COLO829 (cell line): ENCODE measurements around the gene WBP1.
"Not testable (repeated sequence)": the region's sequence is repeated elsewhere in the genome, so short reads cannot be mapped to it uniquely, and the experiment has no call there.

Source experiments
- DNase-seq: peaks from one replicate; pipeline ENCODE4 v3.0.0; 2012; ENCODE audit warnings: low spot score

WBP1 gene

DNA sequence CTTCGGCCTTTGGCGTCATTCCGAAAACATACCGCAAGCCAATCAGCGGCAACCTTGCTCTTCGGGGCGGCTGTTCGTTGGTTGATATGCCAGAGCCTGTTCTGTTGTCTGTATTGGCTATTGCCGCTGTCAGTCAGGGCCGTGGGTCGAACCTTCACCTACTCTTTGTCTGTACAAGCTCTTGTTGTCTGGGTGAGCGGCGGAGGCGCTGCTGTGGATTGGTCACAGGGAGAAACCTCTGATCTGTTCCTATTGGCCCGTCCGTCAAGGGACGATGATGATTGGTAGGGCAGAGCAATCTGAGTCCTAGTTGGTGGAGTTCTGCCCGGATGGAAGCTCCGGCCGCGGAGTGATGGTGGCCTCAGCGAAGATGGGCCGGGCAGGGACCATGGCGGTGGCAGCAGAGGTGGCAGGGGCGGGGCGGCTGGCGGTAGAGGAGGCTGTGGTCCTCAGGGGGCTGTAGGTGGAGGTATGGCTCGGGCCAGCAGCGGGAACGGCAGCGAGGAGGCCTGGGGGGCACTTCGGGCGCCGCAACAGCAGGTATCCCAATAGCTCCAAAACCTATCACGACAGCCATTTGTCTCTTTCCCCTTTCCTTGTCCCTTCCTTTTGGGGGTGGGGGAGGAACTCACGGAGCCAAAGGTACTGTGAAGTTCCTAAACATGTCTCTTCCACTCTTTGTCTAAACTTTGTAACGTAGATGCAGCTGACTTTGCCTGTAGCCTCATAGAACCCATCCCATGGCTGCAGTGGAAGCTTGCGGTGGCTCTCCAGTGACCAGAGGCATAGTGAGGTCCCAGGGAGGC is at the start of gene WBP1:
WBP1 (plus strand) TSS at position 307 of the 806 bp plus-strand sequence; CDS start at position 472, 165 bp downstream.
- peak; percentile 95 for DNase-seq

DNA sequence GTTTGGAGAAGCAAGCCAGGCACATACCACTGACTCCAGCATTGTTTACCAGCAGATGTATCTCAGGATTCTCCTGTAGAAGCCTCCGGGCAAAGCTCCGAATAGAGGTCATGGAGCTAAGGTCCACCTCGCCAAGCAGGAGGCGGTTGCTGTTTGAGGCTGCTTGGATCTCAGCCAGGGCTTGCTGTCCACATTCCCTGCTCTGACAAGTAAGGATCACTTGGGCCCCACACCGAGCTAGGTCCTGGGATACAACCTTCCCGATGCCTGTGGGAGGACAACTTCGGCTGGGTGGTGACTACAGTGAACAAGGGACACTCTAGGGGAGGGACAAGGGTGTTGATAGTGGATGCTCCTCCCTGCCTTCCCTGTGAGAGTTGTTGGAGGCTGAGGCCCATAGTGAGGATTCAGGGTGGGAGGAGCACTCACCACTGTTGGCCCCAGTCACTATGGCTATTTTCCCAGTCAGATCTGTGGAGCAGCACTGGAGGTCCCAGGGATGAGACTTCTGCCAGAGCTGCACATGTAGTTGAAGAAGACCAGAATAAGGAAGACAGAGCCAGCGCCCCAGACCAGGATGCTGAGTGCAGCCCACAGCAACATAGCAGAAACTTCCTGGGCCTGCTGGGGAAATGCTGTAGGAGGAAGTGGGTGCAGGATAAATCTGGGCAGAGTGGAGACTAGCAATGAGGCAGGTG is 45.1 kb upstream of the WBP1 start:
- no peak for DNase-seq

DNA sequence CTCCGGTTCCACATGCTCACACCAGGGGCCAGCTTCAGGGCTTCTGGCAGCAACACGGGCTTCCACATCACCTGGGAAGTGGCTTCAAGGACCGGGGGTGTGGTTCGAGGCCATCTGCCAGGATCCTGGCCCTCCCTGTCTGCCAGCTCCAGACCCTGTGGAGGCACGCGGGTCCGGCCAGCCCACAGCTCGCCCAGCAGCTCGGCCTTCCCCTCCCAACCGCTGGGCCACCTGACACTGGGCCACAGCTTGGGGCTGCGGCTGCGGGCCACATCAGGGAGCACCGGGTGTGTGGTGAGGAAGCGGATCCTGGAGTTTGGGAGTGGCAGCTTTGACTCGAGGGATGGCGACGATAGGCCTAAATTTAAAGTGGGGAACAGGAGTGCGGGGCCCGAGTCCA is 43.8 kb upstream of the WBP1 start:
- no peak for DNase-seq

DNA sequence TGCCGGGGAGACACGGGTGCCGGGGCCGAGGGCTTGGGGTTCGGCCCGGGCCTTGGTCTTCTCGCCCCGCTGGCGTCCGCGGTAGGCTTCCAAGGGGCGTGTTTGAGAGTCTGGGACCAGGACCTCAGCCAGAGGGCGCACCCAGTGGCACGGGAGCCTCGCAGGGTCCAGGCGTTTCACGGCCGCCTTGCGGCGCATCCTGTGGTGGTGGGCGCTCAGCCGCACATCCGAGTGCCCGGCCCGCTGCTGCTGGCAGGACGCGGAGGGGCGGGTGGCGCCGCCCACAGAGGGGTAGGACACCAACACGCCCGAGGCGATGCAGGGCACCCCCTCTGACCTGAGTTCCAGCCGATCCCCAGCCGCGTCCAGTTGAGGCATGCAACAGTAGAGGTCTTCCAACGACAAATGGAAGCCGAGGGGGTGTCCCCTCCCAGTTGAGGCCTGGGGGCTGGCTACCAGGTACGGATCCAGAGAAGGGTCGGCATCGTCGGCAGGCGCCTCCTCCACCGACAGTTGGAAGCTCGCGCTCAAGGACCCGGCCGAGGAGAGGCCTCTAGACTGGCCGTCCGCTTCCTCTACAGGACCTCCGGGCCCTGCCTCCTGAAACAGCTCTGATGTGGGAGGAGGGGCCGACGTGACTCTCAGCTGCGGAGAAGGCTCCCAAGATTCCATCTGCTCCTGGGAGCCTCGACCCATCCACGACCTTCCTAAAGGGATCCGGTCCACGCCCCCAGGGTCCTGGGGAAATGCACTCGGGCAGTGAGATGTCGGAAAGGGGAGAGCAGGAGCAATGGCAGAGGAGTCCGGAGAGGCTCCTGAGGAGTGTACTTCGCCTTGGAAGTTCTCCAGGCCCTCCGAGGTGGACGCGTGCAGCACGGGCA is 43.1 kb upstream of the WBP1 start:
- DNase-seq, result no peak

DNA sequence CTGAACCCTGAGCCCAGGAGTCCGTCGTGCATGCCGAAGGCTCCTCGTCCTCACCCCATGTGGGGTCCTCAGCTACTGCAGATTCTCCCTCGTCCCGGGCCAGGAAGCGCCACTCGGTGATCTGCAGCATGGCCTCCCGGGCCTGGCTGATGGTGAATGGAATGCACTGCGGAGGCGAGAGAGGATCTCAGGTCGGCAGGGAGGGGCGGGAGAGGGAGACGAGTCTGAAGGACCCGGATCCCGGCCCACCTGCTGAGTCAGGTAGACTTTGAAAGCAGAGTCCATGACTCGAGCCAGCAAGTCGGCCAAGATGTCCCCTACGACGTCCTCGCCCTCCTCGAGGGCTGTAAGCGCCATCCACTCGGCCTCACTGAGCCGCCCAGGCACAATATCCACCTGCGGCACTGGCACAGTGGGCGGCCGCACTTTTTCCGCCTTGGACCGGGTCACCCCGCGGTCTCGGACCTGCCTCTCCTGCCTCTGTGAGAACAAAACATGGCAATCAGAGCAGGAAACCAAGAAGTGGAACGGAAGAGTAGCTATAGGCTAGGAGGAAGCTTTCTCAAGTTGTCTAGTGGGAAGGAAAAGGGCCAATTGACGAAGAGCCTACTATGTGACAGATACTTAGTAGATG is 42.4 kb upstream of the WBP1 start:
- DNase-seq, result no peak

DNA sequence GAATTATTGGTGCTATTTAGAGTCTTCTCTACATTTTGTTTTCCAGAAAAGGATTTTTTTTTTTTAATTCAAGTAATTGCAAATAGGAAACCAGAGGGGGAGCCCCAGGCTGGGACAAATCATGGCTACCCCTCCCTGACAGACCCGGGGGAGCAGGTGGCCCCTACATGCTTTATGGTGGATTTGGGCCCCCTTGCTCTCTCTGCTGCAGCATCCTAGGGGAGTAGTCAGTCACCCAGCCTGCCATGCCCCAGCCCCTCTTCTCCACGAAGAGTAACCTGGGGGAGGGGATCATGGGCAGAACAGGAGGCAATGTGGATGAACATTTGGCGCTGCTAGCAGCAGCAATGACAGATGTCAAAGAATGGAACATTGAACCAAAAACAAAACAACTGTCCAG is 41.5 kb upstream of the WBP1 start:
- no peak for DNase-seq

DNA sequence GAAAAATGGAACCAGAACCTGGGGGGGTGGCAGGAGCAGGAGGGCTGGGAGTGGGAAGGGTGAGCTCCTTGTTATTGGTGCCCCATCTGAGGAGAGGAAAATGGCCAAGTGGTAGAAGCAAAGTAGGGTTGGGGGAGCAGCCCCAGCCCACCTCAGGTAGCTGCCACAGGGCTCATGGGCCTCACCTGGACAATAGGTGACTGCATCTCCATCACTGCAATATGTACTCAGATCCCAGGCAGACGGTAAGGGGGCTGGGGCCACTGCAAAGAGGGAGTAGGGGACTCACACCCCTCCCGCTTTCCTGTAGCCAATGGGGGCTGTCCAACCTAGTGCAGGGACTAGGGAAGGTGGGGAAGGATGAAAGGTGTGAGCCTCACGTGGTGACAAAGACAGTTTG is 41.0 kb upstream of the WBP1 start:
- DNase-seq, result no peak

DNA sequence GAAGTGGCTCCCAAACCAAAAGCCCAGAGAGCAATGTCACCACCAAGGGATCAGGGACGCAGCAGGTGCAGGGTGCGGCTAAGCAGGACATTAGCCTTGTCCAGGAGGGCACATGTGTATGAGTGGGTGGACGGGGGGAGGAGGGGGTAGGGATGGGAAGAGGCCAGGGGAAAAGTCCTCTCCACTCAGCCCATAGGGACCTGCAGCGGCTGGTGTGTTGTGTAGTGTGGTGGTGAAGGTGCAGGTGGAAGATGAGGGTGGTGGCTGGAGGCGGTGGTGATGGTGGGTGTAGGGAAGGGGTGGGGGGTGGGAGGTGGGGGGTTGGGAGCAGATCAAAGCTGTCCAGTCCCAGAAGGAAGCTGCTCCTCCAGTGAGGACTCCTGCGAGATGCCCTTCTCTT is 40.5 kb upstream of the WBP1 start:
- no peak for DNase-seq

DNA sequence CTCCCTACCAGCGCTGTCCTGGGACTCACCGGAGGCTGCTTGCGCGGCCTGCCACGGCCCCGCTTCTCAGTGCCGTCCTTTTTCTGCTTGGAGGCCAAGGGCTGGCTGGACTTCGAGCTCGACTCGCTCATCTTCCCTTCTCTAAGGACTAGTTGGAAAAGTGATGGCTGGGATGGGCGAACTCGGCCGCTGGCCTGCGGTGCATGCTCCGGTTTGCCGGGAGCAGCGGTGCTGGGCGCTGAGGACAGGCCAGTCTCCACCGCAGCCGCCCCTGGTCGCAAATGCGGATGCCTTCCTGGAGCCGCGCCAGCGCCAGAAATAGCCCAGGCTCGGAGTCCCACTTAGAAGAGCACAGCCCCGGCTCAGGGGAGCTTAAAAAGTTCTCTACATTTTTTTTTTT is 39.9 kb upstream of the WBP1 start:
- DNase-seq, result no peak

DNA sequence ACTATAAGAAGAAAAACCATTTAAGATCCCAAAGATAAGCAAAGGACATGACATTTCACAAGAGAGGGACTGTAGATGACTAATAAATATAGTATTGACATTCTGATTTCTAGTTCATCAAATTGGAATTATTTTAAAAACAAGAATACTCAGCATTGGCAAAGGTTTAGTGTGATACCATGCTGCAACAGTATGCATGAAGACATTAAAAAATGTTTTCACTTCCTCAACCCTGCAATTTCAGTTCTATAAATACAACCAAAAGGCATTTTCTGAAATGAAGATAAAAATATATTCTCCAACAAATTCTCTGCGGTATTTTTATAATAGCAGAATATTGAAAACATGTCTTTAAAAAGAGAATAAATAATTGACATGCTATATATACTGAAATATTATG is 38.9 kb upstream of the WBP1 start:
- DNase-seq, result no peak

DNA sequence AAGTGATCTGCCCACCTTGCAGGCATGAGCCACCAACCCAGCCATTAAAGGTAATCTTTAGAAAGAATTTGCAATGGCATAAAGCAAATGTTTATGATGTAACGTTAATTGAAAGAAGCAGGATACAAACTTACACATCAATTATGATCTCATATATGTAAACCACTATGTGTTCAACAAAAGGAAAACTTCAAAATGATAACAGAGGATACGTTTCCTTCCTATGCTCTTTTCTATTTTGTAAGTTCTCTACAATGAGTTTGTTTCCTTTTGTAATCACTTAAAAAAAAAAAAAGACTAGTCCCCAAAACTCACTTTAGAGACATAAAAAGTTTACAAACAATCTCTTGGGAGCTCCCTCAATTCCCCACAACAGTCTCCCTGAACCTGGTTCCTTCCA is 38.2 kb upstream of the WBP1 start:
- DNase-seq, result no peak

DNA sequence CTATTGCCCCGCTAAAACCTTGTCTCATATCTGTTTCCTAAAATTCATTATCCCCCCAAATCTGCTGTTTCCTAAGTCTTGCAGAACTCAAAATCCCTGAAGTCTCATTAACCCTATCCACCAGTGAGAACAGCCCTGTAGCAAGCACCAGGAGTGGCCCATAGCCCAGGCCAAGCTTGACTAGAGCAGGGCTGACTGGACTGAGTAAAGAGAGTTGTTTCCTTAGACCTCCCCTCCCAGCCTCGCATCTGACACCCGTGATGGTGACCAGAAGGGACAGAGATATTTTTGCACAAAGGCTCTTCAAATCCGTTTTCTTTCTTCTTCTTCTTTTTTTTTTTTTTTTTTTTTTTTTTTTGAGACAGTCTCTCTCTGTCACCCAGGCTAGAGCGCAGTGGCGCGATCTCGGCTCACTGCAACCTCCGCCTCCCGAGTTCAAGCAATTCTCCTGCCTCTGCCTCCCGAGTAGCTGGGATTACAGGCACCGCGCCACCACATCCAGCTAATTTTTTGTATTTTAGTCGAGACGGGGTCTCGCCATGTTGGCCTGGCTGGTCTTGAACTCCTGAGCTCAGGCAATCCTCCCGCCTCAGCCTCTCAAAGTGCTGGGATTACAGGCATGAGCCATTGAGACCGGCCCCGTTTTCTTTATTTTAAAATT is 37.7 kb upstream of the WBP1 start:
- DNase-seq, result not testable (repeated sequence)

DNA sequence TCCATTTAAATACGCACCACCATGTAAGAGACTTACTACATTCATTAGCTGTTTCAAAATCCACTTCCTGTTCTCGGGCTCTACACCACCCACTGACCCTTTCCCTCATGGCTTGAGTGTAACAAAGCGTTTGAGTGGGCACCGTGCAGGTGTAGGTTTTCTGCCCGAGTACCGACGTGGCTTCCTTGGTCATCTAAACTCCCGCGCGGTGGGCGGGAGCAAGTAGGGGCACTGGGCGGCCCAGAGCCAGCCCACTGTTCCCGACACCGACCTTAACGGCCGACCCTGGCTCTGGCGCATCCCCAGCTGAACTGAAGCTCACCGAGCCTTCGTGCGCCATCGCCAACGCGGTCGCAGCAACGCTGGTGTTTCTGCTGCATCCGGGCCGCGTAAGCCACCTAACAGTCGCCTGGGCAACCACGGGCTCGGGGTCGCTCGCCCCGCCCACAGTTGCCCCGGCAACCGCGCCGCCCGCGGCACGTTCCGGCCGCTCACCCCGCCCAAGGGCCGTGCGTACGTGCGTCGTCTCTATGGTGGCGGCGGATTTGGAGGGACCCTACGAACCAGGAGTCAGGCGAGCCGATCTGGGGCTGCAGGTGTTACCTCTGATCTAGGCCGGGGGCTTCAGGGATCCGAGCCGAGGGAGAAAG is 36.9 kb upstream of the WBP1 start, which contains the start of the genes C2orf81 and WDR54:
C2orf81 (minus strand) TSS at position 399 of the 650 bp plus-strand sequence; CDS start at position 340, 59 bp downstream.
WDR54 (plus strand) TSS at position 510 of the 650 bp plus-strand sequence. CDS start 424 bp downstream, outside the sequence.
- DNase-seq, result peak; percentile 81

DNA sequence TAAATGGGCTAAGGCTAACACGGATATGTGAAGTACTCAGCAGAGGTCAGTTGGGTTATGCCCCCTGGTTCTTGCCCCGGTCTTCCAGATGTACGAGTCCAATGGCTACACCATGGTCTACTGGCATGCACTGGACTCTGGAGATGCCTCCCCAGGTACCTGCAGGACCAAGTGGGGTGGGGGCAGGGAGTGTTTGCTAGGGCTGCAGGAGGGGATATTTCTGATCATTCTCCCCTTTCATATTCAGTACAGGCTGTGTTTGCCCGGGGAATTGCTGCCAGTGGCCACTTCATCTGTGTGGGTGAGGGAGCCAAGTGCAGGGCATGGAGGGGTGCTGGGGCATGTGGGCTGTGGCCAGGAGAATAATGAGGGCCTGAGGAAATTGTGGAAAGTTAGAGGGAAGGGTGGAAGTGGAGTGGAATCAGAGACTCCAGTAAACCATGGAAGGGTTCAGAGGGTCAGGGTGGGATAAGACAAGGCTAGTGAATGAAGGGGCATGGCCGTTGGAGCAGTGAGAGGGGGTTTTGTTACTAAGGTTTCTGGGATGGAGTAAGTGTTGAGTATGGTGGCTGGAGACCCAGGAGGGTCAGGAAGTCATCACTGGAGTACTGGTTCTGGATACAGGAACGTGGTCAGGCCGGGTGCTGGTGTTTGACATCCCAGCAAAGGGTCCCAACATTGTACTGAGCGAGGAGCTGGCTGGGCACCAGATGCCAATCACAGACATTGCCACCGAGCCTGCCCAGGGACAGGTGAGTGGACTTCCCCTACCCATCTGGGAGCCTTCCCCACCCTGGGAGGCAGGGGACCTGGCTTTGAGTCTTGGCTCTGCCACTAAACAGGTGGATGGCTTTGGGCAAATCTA is 34.8 kb upstream of the WBP1 start:
- DNase-seq, result no peak

DNA sequence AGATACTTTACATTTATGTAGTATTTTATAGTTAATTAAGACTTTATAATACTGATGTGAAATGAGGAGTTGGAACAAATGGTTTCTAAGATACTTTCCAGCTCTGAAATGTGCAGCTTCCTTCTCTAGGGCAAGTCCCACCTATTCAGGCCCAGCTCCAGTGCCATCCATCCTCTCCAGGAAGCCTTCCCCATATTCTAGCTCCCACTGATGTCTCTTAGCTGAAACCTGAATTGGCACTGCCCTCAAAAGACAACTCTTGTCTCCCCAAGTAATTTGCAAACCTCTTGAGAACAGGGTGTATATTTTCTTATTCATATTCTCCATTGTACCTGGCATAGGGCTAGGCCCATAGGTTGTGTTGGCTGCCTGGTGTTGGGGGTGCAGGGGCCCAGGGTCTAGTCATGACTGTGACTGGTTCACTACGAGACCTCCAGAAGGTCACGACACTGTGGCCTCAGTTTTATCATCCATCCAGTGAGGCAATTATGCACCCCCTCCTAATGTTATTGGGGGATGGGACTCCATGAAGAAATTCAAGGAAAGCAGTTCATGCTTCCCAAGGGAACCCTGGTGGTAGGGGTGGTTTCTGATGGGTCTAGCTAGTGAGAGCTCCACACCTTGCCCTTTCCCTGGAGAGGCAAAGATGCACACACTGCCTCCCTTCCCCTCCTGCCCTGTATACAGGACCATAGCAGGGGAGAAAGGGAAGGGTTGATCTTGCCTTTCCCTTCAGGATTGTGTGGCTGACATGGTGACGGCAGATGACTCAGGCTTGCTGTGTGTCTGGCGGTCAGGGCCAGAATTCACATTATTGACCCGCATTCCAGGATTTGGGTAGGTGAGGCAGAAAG is 33.9 kb upstream of the WBP1 start:
- DNase-seq, result no peak

DNA sequence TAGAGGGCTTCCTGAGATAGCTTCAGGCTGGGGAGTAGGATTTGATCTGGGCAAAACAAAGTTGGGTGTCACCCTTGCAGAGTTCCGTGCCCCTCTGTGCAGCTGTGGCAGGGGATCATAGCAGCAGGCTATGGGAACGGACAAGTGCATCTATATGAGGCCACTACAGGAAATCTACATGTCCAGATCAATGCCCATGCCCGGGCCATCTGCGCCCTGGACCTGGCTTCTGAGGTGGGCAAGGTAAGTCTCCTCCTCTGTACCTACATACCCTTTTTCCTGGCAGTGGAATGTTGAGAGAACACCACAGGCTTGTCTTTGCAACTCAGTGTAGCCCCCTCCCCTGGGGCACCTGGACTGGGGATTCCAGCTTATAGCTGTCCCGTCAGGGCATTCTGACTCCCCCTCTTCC is 33.2 kb upstream of the WBP1 start:
- DNase-seq, result no peak

DNA sequence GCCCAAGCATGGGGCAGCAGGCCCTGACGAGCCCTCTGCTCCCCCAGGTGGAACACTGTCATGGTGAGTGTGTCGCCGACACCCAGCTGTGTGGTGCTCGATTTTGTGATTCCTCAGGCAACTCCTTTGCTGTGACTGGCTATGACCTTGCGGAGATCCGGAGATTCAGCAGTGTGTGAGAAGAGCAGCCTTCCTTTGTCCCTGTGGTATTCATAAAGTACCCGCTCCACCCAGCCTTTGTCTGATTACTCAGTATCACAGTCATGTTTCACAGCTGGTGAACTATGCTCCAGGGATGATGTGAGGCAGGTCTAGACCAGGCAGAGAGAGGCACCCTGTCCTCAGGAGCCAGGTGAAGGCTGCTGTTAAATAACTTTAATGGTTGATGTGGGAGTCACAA is 32.7 kb upstream of the WBP1 start:
- DNase-seq, result no peak

DNA sequence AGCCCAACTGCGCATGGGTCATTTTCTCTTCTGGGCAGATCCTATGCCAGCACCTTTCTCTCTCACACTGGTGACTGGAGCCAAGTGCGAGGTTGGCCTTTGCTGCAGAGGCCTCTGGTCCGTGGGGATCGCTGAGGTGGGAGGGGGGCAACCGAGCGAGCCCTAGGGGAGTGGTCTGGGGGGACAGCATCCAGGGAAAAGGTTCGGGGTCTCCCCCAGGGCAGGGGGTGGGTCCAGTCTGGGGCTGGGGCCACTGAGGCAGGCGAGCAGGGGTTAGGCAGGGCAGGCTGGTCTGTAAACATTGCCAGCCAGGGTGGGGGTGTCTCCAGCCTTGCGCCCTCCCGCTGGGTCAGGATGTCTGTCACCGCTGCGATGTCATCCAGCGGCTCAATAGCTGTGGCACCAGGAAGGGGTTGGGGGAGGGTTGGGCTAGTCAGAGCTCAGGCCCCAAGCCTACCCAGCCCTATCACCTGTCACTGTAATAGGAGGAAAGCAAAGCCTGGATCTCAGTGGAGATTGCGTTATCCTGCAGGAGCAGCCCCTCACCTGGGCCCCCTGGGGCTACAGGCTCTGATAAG is 32.0 kb upstream of the WBP1 start:
- DNase-seq, result no peak
